OCI-LY3 (cell line): ENCODE data around the gene BNC1.

Experiments
- H2AFZ ChIP-seq: fragments of 200-600, 300-600 bp; shearing (Covaris generic); 2 replicates; pipeline ENCODE4 v1.6.0; 2014; ENCODE audit warnings: antibody characterized with exemption, low read depth, low read length
- H3K27ac ChIP-seq: fragments of 200-600, 300-600 bp; sonication (generic); 2 replicates; pipeline ENCODE4 v1.5.1; 2014; ENCODE audit warnings: mild to moderate bottlenecking, low read length, moderate library complexity, mixed read lengths
- H3K27me3 ChIP-seq: fragments of 200-600, 300-600 bp; sonication (generic); 2 replicates; pipeline ENCODE4 v1.6.1; 2014; ENCODE audit warnings: low read depth, low read length, mixed read lengths
- H3K36me3 ChIP-seq: fragments of 200-600, 300-600 bp; sonication (generic); replicated peaks from 2 replicates; pipeline ENCODE3; 2014; ENCODE audit warnings: low read depth, low read length, mixed read lengths
- H3K4me1 ChIP-seq: fragments of 300-600, 200-600 bp; sonication (generic); 2 replicates; pipeline ENCODE4 v1.6.1; 2014; ENCODE audit warnings: low read length, mixed read lengths
- H3K4me2 ChIP-seq: fragments of 200-600, 300-600 bp; sonication (generic); 2 replicates; pipeline ENCODE4 v1.6.1; 2014; ENCODE audit warnings: low read length, mixed read lengths
- H3K4me3 ChIP-seq: fragments of 300-600, 200-600 bp; sonication (generic); 2 replicates; pipeline ENCODE4 v1.5.1; 2014; ENCODE audit warnings: antibody characterized with exemption, mild to moderate bottlenecking, low read length, moderate library complexity
- H3K79me2 ChIP-seq: fragments of 300-600, 200-600 bp; shearing (Covaris generic); 2 replicates; pipeline ENCODE4 v1.6.1; 2014; ENCODE audit warnings: mild to moderate bottlenecking, low read length, mixed read lengths
- H3K9ac ChIP-seq: fragments of 300-600, 200-600 bp; shearing (Covaris generic); 2 replicates; pipeline ENCODE4 v1.6.0; 2014; ENCODE audit warnings: mild to moderate bottlenecking, low read length, moderate library complexity
- H3K9me3 ChIP-seq: fragments of 200-600, 300-600 bp; shearing (Covaris generic); 2 replicates; pipeline ENCODE4 v1.6.1; 2014; ENCODE audit warnings: low read length, mixed read lengths; ENCODE audit not compliant: insufficient read depth
- H4K20me1 ChIP-seq: fragments of 200-600, 300-600 bp; sonication (generic); 2 replicates; pipeline ENCODE4 v1.6.1; 2016; ENCODE audit warnings: low read length, mixed read lengths; ENCODE audit not compliant: insufficient read depth
- CTCF ChIP-seq: fragments of 200-600, 300-600 bp; sonication (generic); IDR thresholded peaks from 2 replicates; pipeline ENCODE4 v1.5.1; 2014; ENCODE audit warnings: antibody characterized with exemption, low read length, low read depth
- EZH2phosphoT487 ChIP-seq: fragments of 200-600 bp; shearing (Covaris generic); IDR thresholded peaks from 2 replicates; pipeline ENCODE4 v1.6.1; 2018; ENCODE audit warnings: antibody characterized with exemption, mixed run types, low read depth

BNC1 gene

GRCh38 chr15:83210619-83211018 is 73.8 kb downstream of the BNC1 start:
- Histone ChIP-seq H2AFZ (no peak overlapping the region), H3K79me2 (peaks cover 15% of the 10 kb centered on the region), H4K20me1 (no peaks in the 10 kb centered on the region), H3K4me2 (peak overlapping the region; percentile 4; the same call in 1 of the 2 replicates), H3K36me3 (no peaks in the 10 kb centered on the region), H3K9ac (no peak overlapping the region), H3K4me1 (peaks cover 21% of the 10 kb centered on the region), H3K9me3 (no peaks in the 10 kb centered on the region), H3K27ac (no peak overlapping the region), H3K4me3 (no peak overlapping the region), H3K27me3 (peaks cover 13% of the 10 kb centered on the region)
- TF ChIP-seq EZH2phosphoT487 (no peak), CTCF (no peak)

DNA sequence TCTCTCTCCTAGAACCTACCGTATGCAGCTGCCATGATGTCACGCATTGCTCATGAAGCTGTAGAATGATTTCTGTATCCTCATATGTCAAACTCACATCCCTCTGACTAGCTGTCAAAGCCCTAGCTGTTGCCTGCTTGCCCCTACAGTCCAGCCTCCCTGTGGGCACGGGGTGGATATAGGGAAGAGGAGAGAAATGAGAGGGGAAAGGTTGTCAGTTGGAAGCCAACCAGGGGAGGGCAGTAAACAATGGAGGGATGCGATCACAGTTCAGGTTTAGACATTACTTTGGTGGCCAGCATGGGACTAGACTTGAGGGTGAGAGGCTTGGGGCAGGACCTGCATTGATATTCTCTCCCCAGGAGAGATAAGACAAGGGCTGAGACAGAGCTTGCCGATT is 75.1 kb downstream of the BNC1 start:
- peaks cover 13% of the 10 kb centered on the region for H3K27me3 ChIP-seq
- H3K4me1 ChIP-seq, result peaks cover 31% of the 10 kb centered on the region
- H3K4me3 ChIP-seq, result no peak overlapping the region
- H4K20me1 ChIP-seq, result no peaks in the 10 kb centered on the region
- no peak overlapping the region for H3K27ac ChIP-seq
- H3K4me2 ChIP-seq, result no peak overlapping the region
- no peaks in the 10 kb centered on the region for H3K36me3 ChIP-seq
- no peak overlapping the region for H2AFZ ChIP-seq
- no peak overlapping the region for H3K9ac ChIP-seq
- TF ChIP-seq EZH2phosphoT487, result no peak
- no peak for TF ChIP-seq CTCF
- H3K79me2 ChIP-seq, result peaks cover 27% of the 10 kb centered on the region
- H3K9me3 ChIP-seq, result no peaks in the 10 kb centered on the region

DNA sequence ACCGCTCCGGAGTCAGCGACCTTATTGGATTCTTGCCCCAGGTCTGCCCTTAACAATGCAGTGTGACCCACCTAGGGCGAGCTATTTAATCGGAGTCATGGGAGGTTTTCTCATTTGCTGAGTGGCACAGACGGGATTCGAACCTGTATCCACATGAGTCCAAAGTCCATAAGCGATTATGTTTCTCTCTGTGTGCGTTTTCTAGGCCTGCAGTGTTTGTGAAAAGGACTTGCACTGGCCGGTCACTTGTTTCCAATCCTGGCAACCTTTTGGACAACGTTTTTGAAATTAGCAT is 76.2 kb downstream of the BNC1 start:
- Histone ChIP-seq H3K4me1 (peaks cover 31% of the 10 kb centered on the region), H3K4me3 (peak overlapping the region; percentile 86), H3K36me3 (no peaks in the 10 kb centered on the region), H2AFZ (peak overlapping the region; percentile 69; the same call in 1 of the 2 replicates), H4K20me1 (no peaks in the 10 kb centered on the region), H3K79me2 (peaks cover 28% of the 10 kb centered on the region), H3K9ac (peak overlapping the region; percentile 76), H3K4me2 (peak overlapping the region; percentile 81), H3K27ac (no peak overlapping the region), H3K27me3 (peaks cover 13% of the 10 kb centered on the region), H3K9me3 (no peaks in the 10 kb centered on the region)
- TF ChIP-seq CTCF (no peak; the same call in 1 of the 2 replicates), EZH2phosphoT487 (no peak)

GRCh38 chr15:83207660-83208366 is 76.7 kb downstream of the BNC1 start, which contains the start of gene HDGFL3:
Gene HDGFL3, minus strand, starts transcription at chr15:83207823. Its CDS starts 409 bp downstream, at chr15:83207414.
- H4K20me1 ChIP-seq, result no peaks in the 10 kb centered on the region
- H3K27ac ChIP-seq, result peak within 1 kb of the TSS; percentile 44
- peak within 1 kb of the TSS; percentile 76 for H3K9ac ChIP-seq
- no peaks in the 10 kb centered on the region for H3K9me3 ChIP-seq
- H3K4me1 ChIP-seq, result peaks cover 33% of the 10 kb centered on the region
- peak within 1 kb of the TSS; percentile 86 for H3K4me3 ChIP-seq
- H2AFZ ChIP-seq, result peak within 1 kb of the TSS; percentile 69
- no peaks in the 10 kb centered on the region for H3K36me3 ChIP-seq
- TF ChIP-seq CTCF (peak; percentile 59), EZH2phosphoT487 (no peak)
- peak within 1 kb of the TSS; percentile 81 for H3K4me2 ChIP-seq
- peaks cover 33% of the 10 kb centered on the region for H3K79me2 ChIP-seq
- peaks cover 13% of the 10 kb centered on the region for H3K27me3 ChIP-seq
